Activated CD4-positive, alpha-beta T cell treated with anti-CD3 and anti-CD28 coated beads for 48 hours (primary cell): ENCODE results near the gene DNAH17.
"Not testable (repeated sequence)": the region's sequence is repeated elsewhere in the genome, so short reads cannot be mapped to it uniquely, and the experiment has no call there.

ENCODE experiments used
- DNase-seq: peaks from one replicate; pipeline ENCODE4 v3.0.0-alpha.2; 2020

DNAH17 gene

GRCh38 chr17:78476149-78476548 lies 101.0 kb downstream of the DNAH17 start:
- DNase-seq: no peak

GRCh38 chr17:78475211-78475610 lies 102.0 kb downstream of the DNAH17 start:
- no peak for DNase-seq

- DNase-seq: peak; percentile 15
Observed at GRCh38 chr17:78474614-78475146, 102.5 kb downstream of the DNAH17 start.

GRCh38 chr17:78473951-78474613 lies 103.1 kb downstream of the DNAH17 start:
- DNase-seq: no peak

GRCh38 chr17:78472035-78472905 lies 104.9 kb downstream of the DNAH17 start:
- DNase-seq: no peak

GRCh38 chr17:78471635-78472034 lies 105.6 kb downstream of the DNAH17 start:
- DNase-seq: no peak

GRCh38 chr17:78469443-78469842 lies 107.8 kb downstream of the DNAH17 start:
- DNase-seq: no peak

- DNase-seq: no peak
Observed at GRCh38 chr17:78468366-78468765, 108.8 kb downstream of the DNAH17 start.

GRCh38 chr17:78466786-78467715 lies 110.1 kb downstream of the DNAH17 start:
- no peak for DNase-seq

GRCh38 chr17:78466109-78466785 lies 110.9 kb downstream of the DNAH17 start:
- not testable (repeated sequence) for DNase-seq

- DNase-seq: no peak
Observed at GRCh38 chr17:78462148-78462547, 115.0 kb downstream of the DNAH17 start.

- DNase-seq: no peak
Observed at GRCh38 chr17:78461799-78462053, 115.5 kb downstream of the DNAH17 start.

- DNase-seq: no peak
Observed at GRCh38 chr17:78460951-78461798, 116.0 kb downstream of the DNAH17 start.

GRCh38 chr17:78460176-78460675 lies 117.0 kb downstream of the DNAH17 start:
- no peak for DNase-seq

- no peak for DNase-seq
Observed at GRCh38 chr17:78459696-78460095, 117.5 kb downstream of the DNAH17 start.

- DNase-seq: no peak
Observed at GRCh38 chr17:78458736-78459335, 118.4 kb downstream of the DNAH17 start.

- DNase-seq: no peak
Observed at GRCh38 chr17:78458091-78458490, 119.1 kb downstream of the DNAH17 start.

- no peak for DNase-seq
Observed at GRCh38 chr17:78454346-78454745, 122.8 kb downstream of the DNAH17 start.

GRCh38 chr17:78451753-78452152 lies 125.4 kb downstream of the DNAH17 start:
- no peak for DNase-seq

GRCh38 chr17:78450696-78451345 lies 126.4 kb downstream of the DNAH17 start:
- DNase-seq: no peak
